DOHH2 (cell line): Measurements from ENCODE around the gene MBTD1.

Source experiments
- H3F3A ChIP-seq: fragments of 200-600 bp; sonication (generic), shearing (Covaris generic); 2 replicates; pipeline ENCODE4 v1.6.0; 2016; ENCODE audit warnings: antibody characterized with exemption, mild to moderate bottlenecking; ENCODE audit not compliant: control insufficient read depth, insufficient read depth
- H3K27ac ChIP-seq: fragments of 200-600 bp; sonication (generic); 2 replicates; pipeline ENCODE4 v1.5.1; 2014; ENCODE audit warnings: low read depth, mild to moderate bottlenecking, low read length, moderate library complexity
- H3K27me3 ChIP-seq: fragments of 200-600 bp; sonication (generic); 2 replicates; pipeline ENCODE4 v1.6.1; 2014; ENCODE audit warnings: mild to moderate bottlenecking, low read length, mixed read lengths; ENCODE audit not compliant: control insufficient read depth
- H3K36me3 ChIP-seq: fragments of 200-600 bp; sonication (generic); 2 replicates; pipeline ENCODE4 v1.6.1; 2014; ENCODE audit warnings: mild to moderate bottlenecking, low read length, moderate library complexity, mixed read lengths; ENCODE audit not compliant: control insufficient read depth
- H3K4me1 ChIP-seq: fragments of 200-600 bp; sonication (generic); 2 replicates; pipeline ENCODE4 v1.6.1; 2014; ENCODE audit warnings: mild to moderate bottlenecking, low read length, mixed read lengths; ENCODE audit not compliant: control insufficient read depth
- H3K4me2 ChIP-seq: fragments of 200-600 bp; sonication (generic); 2 replicates; pipeline ENCODE4 v1.6.0; 2014; ENCODE audit warnings: mild to moderate bottlenecking, low read length, moderate library complexity
- H3K4me3 ChIP-seq: fragments of 200-600 bp; sonication (generic); 2 replicates; pipeline ENCODE4 v1.5.1; 2014; ENCODE audit warnings: mild to moderate bottlenecking, low read length, mixed read lengths
- H3K79me2 ChIP-seq: fragments of 200-600 bp; sonication (generic); 2 replicates; pipeline ENCODE4 v1.6.1; 2014; ENCODE audit warnings: mild to moderate bottlenecking, low read length, mixed read lengths; ENCODE audit not compliant: control insufficient read depth
- H3K9me2 ChIP-seq: fragments of 200-600 bp; sonication (generic); replicated peaks from 2 replicates; pipeline ENCODE4 v1.6.1; 2014; ENCODE audit warnings: mild to moderate bottlenecking, low read length, mixed read lengths; ENCODE audit not compliant: control insufficient read depth
- H3K9me3 ChIP-seq: fragments of 200-600 bp; sonication (generic); 2 replicates; pipeline ENCODE4 v1.6.1; 2014; ENCODE audit warnings: antibody characterized with exemption, low read length, mixed read lengths; ENCODE audit not compliant: control insufficient read depth, insufficient read depth
- H4K20me1 ChIP-seq: fragments of 200-600 bp; sonication (generic); 2 replicates; pipeline ENCODE4 v1.6.0; 2014; ENCODE audit warnings: low read depth, mild to moderate bottlenecking, antibody characterized with exemption, low read length, moderate library complexity; ENCODE audit not compliant: control insufficient read depth, insufficient read depth
- EZH2phosphoT487 ChIP-seq: fragments of 200-600 bp; sonication (generic); IDR thresholded peaks from 2 replicates; pipeline ENCODE4 v1.6.1; 2017; ENCODE audit warnings: borderline replicate concordance, mild to moderate bottlenecking, antibody characterized with exemption, low read length, moderate library complexity, mixed read lengths
- TF ChIP-seq, protein P1 (sequence below): fragments of 200-600 bp; sonication (generic); IDR thresholded peaks from one replicate; pipeline ENCODE4 v1.5.1; 2014; ENCODE audit warnings: antibody characterized with exemption, mild to moderate bottlenecking, low read depth, low read length; ENCODE audit not compliant: poor library complexity, severe bottlenecking

The MBTD1 gene

GRCh38 chr17:51149163-51149562, 110.7 kb downstream of the MBTD1 start:
- peaks cover 6% of the 10 kb centered on the region for H3K36me3 ChIP-seq
- H3K4me1 ChIP-seq: peaks cover 8% of the 10 kb centered on the region
- H3K9me2 ChIP-seq: no peaks in the 10 kb centered on the region
- H3K27me3 ChIP-seq: no peaks in the 10 kb centered on the region
- H4K20me1 ChIP-seq: no peaks in the 10 kb centered on the region
- TF ChIP-seq, protein P1, sequence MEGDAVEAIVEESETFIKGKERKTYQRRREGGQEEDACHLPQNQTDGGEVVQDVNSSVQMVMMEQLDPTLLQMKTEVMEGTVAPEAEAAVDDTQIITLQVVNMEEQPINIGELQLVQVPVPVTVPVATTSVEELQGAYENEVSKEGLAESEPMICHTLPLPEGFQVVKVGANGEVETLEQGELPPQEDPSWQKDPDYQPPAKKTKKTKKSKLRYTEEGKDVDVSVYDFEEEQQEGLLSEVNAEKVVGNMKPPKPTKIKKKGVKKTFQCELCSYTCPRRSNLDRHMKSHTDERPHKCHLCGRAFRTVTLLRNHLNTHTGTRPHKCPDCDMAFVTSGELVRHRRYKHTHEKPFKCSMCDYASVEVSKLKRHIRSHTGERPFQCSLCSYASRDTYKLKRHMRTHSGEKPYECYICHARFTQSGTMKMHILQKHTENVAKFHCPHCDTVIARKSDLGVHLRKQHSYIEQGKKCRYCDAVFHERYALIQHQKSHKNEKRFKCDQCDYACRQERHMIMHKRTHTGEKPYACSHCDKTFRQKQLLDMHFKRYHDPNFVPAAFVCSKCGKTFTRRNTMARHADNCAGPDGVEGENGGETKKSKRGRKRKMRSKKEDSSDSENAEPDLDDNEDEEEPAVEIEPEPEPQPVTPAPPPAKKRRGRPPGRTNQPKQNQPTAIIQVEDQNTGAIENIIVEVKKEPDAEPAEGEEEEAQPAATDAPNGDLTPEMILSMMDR: no peak
- TF ChIP-seq EZH2phosphoT487: no peak
- H3K27ac ChIP-seq: no peak overlapping the region
- no peak overlapping the region for H3K4me2 ChIP-seq
- H3K79me2 ChIP-seq: peaks cover 8% of the 10 kb centered on the region
- no peaks in the 10 kb centered on the region for H3F3A ChIP-seq
- no peak overlapping the region for H3K4me3 ChIP-seq
- H3K9me3 ChIP-seq: no peaks in the 10 kb centered on the region

GRCh38 chr17:51147650-51148049, 112.2 kb downstream of the MBTD1 start:
- Histone ChIP-seq H3K27ac (no peak overlapping the region), H3F3A (no peaks in the 10 kb centered on the region), H3K36me3 (no peaks in the 10 kb centered on the region), H3K4me1 (peaks cover 4% of the 10 kb centered on the region), H3K4me3 (no peak overlapping the region), H3K4me2 (no peak overlapping the region), H3K27me3 (no peaks in the 10 kb centered on the region), H3K9me2 (no peaks in the 10 kb centered on the region), H3K9me3 (no peaks in the 10 kb centered on the region), H4K20me1 (no peaks in the 10 kb centered on the region), H3K79me2 (no peaks in the 10 kb centered on the region)
- TF ChIP-seq, protein P1: no peak
- no peak for TF ChIP-seq EZH2phosphoT487

GRCh38 chr17:51144266-51145022, 115.4 kb downstream of the MBTD1 start:
- Histone ChIP-seq H3K27ac (no peak overlapping the region), H3K9me2 (no peaks in the 10 kb centered on the region)
- no peak for TF ChIP-seq EZH2phosphoT487
- TF ChIP-seq, protein P1: no peak

More at GRCh38 chr17:51144266-51145022, 115.4 kb downstream of the MBTD1 start:
- no peaks in the 10 kb centered on the region for H3K27me3 ChIP-seq
- no peaks in the 10 kb centered on the region for H3K79me2 ChIP-seq
- no peak overlapping the region for H3K4me3 ChIP-seq
- no peaks in the 10 kb centered on the region for H3K36me3 ChIP-seq
- no peaks in the 10 kb centered on the region for H3K9me3 ChIP-seq
- H3K4me1 ChIP-seq: no peaks in the 10 kb centered on the region
- H3K4me2 ChIP-seq: no peak overlapping the region
- no peaks in the 10 kb centered on the region for H3F3A ChIP-seq
- H4K20me1 ChIP-seq: no peaks in the 10 kb centered on the region
